ENCODE measurements around the gene PAK4.
A peak's percentile ranks its signal among the peaks of the same experiment; 100 is the strongest.
"Not testable (repeated sequence)": the region's sequence is repeated elsewhere in the genome, so short reads cannot be mapped to it uniquely, and the experiment has no call there.

The PAK4 gene
- total RNA-seq = 3.4 to 11.1 (median 7.7) reads per million in 18 experiments

GRCh38 chr19:39125554-39126311 lies at the start of gene PAK4:
Gene PAK4 (plus strand): TSS chr19:39125786. CDS start chr19:39169554, 43,768 bp downstream.
- DNase-seq = peak; percentile 98 to 99

GRCh38 chr19:39077323-39077722 lies 48.3 kb upstream of the PAK4 start:
- DNase-seq = no peak

- no peak for DNase-seq
Measured at GRCh38 chr19:39078436-39079200, 47.0 kb upstream of the PAK4 start.

GRCh38 chr19:39080431-39080830 lies 45.2 kb upstream of the PAK4 start:
- no peak for DNase-seq

GRCh38 chr19:39082167-39082566 lies 43.4 kb upstream of the PAK4 start:
- DNase-seq = no peak

- no peak for DNase-seq
Measured at GRCh38 chr19:39082745-39083598, 42.6 kb upstream of the PAK4 start.

GRCh38 chr19:39083599-39083982 lies 42.0 kb upstream of the PAK4 start:
- no peak for DNase-seq

- no peak for DNase-seq
Measured at GRCh38 chr19:39083983-39084731, 41.4 kb upstream of the PAK4 start, which contains the start of gene ACP7. Gene ACP7 (plus strand): TSS chr19:39084368. CDS start chr19:39085270, 902 bp downstream.

- no peak for DNase-seq
Measured at GRCh38 chr19:39084732-39085080, 40.9 kb upstream of the PAK4 start.

- DNase-seq = no peak
Measured at GRCh38 chr19:39085392-39085791, 40.2 kb upstream of the PAK4 start.

- DNase-seq = no peak
Measured at GRCh38 chr19:39086386-39086785, 39.2 kb upstream of the PAK4 start.

- DNase-seq = no peak
Measured at GRCh38 chr19:39087907-39088686, 37.5 kb upstream of the PAK4 start.

GRCh38 chr19:39090016-39090415 lies 35.6 kb upstream of the PAK4 start:
- not testable (repeated sequence) for DNase-seq

- no peak for DNase-seq
Measured at GRCh38 chr19:39090881-39091280, 34.7 kb upstream of the PAK4 start.

GRCh38 chr19:39095799-39096540 lies 29.6 kb upstream of the PAK4 start:
- not testable (repeated sequence) for DNase-seq

GRCh38 chr19:39097299-39097698 lies 28.3 kb upstream of the PAK4 start:
- no peak for DNase-seq

GRCh38 chr19:39097721-39098120 lies 27.9 kb upstream of the PAK4 start:
- DNase-seq = no peak

- DNase-seq = no peak
Measured at GRCh38 chr19:39098365-39099269, 27.0 kb upstream of the PAK4 start.

GRCh38 chr19:39099341-39099740 lies 26.2 kb upstream of the PAK4 start:
- DNase-seq = no peak

Measured in inflammatory macrophage (primary cell).